ENCODE measurements around the gene IQCE. TPM values are rescaled to one million over a fixed set of nuclear protein-coding genes. Genes with fewer than 3 reads are reported as not detected.

IQCE gene
- total RNA-seq, 1 experiment from 2014 or later: 35.8 TPM

GRCh38 chr7:2553831-2554581 lies 4.8 kb upstream of the IQCE start:
- TSS peak; percentile 28 for BruUV-seq (replicated peaks)
- ChIA-PET POLR2A (ENCODE audit: unreplicated experiment) (no interaction called here), CTCF (interaction anchor here (0.6 kb wide), 1 partner anchor 22 kb away, joined by 5 read pairs; no protein-coding TSS in a partner anchor)
- H3K9me3 ChIP-seq (ENCODE audit: insufficient read depth, low read depth): no peaks in the 10 kb centered on the region
- TF ChIP-seq CTCF (conservative IDR thresholded peaks at IDR 0.05) (no peak), EZH2 (IDR thresholded peaks at IDR 0.05; ENCODE audit: low read depth) (no peak)
- H3K27ac ChIP-seq: no peak overlapping the region
- no peaks in the 10 kb centered on the region for H3K27me3 ChIP-seq (ENCODE audit: insufficient read depth, low read depth)
- peaks cover 39% of the 10 kb centered on the region for H3F3A ChIP-seq (ENCODE audit: insufficient read depth, low read depth)
- peaks cover 26% of the 10 kb centered on the region for H3K79me2 ChIP-seq (ENCODE audit: low read depth)
- intact Hi-C loops (cut with micrococcal nuclease; ENCODE audit: unreplicated experiment): loop anchor here (2.0 kb wide), 1 partner anchor 25 kb away; no protein-coding TSS in a partner anchor
- peaks cover 8% of the 10 kb centered on the region; the same call in 1 of the 2 replicates for H3K36me3 ChIP-seq (ENCODE audit: low read depth)
- H3K9me2 ChIP-seq (ENCODE audit: insufficient read depth): no peaks in the 10 kb centered on the region
- H3K4me3 ChIP-seq: peak overlapping the region; percentile 86
- H2AFZ ChIP-seq: no peak overlapping the region
- peaks cover 27% of the 10 kb centered on the region for H4K20me1 ChIP-seq (ENCODE audit: insufficient read depth)
- no peak for DNase-seq
- peaks cover 29% of the 10 kb centered on the region for H3K4me1 ChIP-seq (replicated peaks; ENCODE audit: insufficient read depth)
- H3K4me2 ChIP-seq: peak overlapping the region; percentile 98

GRCh38 chr7:2554661-2555111 lies 4.1 kb upstream of the IQCE start:
- Histone ChIP-seq H3K4me3 (peak overlapping the region; percentile 86), H3K79me2 (ENCODE audit: low read depth) (peaks cover 32% of the 10 kb centered on the region), H3K9me3 (ENCODE audit: insufficient read depth, low read depth) (no peaks in the 10 kb centered on the region), H3K27me3 (ENCODE audit: insufficient read depth, low read depth) (no peaks in the 10 kb centered on the region), H3K4me2 (peak overlapping the region; percentile 98), H3K36me3 (ENCODE audit: low read depth) (peaks cover 7% of the 10 kb centered on the region; the same call in 1 of the 2 replicates), H3K4me1 (replicated peaks; ENCODE audit: insufficient read depth) (peaks cover 29% of the 10 kb centered on the region), H3K9me2 (ENCODE audit: insufficient read depth) (no peaks in the 10 kb centered on the region), H3F3A (ENCODE audit: insufficient read depth, low read depth) (peaks cover 39% of the 10 kb centered on the region), H2AFZ (peak overlapping the region; percentile 98; the same call in 1 of the 2 replicates), H4K20me1 (ENCODE audit: insufficient read depth) (peaks cover 26% of the 10 kb centered on the region), H3K27ac (no peak overlapping the region)
- DNase-seq: no peak
- ChIA-PET POLR2A (ENCODE audit: unreplicated experiment) (interaction anchor here (0.5 kb wide), 1 partner anchor 77 kb away, joined by 8 read pairs; no protein-coding TSS in a partner anchor), CTCF (no interaction called here)
- BruUV-seq (replicated peaks): no TSS peak
- TF ChIP-seq CTCF (conservative IDR thresholded peaks at IDR 0.05) (no peak), EZH2 (IDR thresholded peaks at IDR 0.05; ENCODE audit: low read depth) (no peak)
- intact Hi-C loops (cut with micrococcal nuclease; ENCODE audit: unreplicated experiment): loop anchor here (1.0 to 5.0 kb wide), 3 partner anchors 26 to 77 kb away; partner anchors contain the start of genes GRIFIN and TTYH3

GRCh38 chr7:2555121-2556052 lies 3.4 kb upstream of the IQCE start, which contains the start of gene BRAT1:
Gene BRAT1, minus strand, starts transcription at chr7:2555524. Its CDS starts 1,093 bp downstream, at chr7:2554431.
- H3K36me3 ChIP-seq (ENCODE audit: low read depth): peaks cover 7% of the 10 kb centered on the region; the same call in 1 of the 2 replicates
- ChIA-PET POLR2A (ENCODE audit: unreplicated experiment) (interaction anchor here (0.5 to 0.6 kb wide), 2 partner anchors 76 to 243 kb away, joined by 3 to 8 read pairs; no protein-coding TSS in a partner anchor), CTCF (interaction anchor here (0.6 to 0.7 kb wide), 4 partner anchors 17 to 103 kb away, joined by 3 to 11 read pairs (median 5); no protein-coding TSS in a partner anchor)
- no peaks in the 10 kb centered on the region for H3K9me2 ChIP-seq (ENCODE audit: insufficient read depth)
- H3K4me3 ChIP-seq: peak within 1 kb of the TSS; percentile 86
- peak within 1 kb of the TSS; percentile 98 for H2AFZ ChIP-seq
- peaks cover 19% of the 10 kb centered on the region for H4K20me1 ChIP-seq (ENCODE audit: insufficient read depth)
- DNase-seq: peak; percentile 95 to 98
- peak within 1 kb of the TSS; percentile 98 for H3K4me2 ChIP-seq
- peak within 1 kb of the TSS; percentile 87 for H3K27ac ChIP-seq
- peak; percentile 47 for TF ChIP-seq CTCF (conservative IDR thresholded peaks at IDR 0.05)
- no peak for TF ChIP-seq EZH2 (IDR thresholded peaks at IDR 0.05; ENCODE audit: low read depth)
- peaks cover 36% of the 10 kb centered on the region for H3K4me1 ChIP-seq (replicated peaks; ENCODE audit: insufficient read depth)
- H3F3A ChIP-seq (ENCODE audit: insufficient read depth, low read depth): peaks cover 34% of the 10 kb centered on the region
- H3K79me2 ChIP-seq (ENCODE audit: low read depth): peaks cover 39% of the 10 kb centered on the region
- intact Hi-C loops (cut with micrococcal nuclease; ENCODE audit: unreplicated experiment): loop anchor here (1.0 to 5.0 kb wide), 3 partner anchors 27 to 78 kb away; partner anchors contain the start of genes GRIFIN and TTYH3
- H3K9me3 ChIP-seq (ENCODE audit: insufficient read depth, low read depth): no peaks in the 10 kb centered on the region
- no TSS peak for BruUV-seq (replicated peaks)
- H3K27me3 ChIP-seq (ENCODE audit: insufficient read depth, low read depth): no peaks in the 10 kb centered on the region

All from PC-9 (cell line).